Measurements from ENCODE around the gene PQBP1.

GRCh38 chrX:48899078-48899410 is 1.3 kb downstream of the PQBP1 start:
- no peak for TF ChIP-seq CTCF (IDR thresholded peaks at IDR 0.05 in 4 of 5, conservative IDR thresholded peaks at IDR 0.05 in 1 of 5)
- no peak for TF ChIP-seq POLR2A (IDR thresholded peaks at IDR 0.05)
